GM18907 (cell line): Measurements from ENCODE around the gene CD163.
"Not testable (repeated sequence)": the region's sequence is repeated elsewhere in the genome, so short reads cannot be mapped to it uniquely, and the experiment has no call there.

Experiments
- ATAC-seq: cut with Tn5 transposase; IDR thresholded peaks from one replicate; pipeline ENCODE4 v1.9.1; 2021; ENCODE audit warnings: mild to moderate bottlenecking, moderate library complexity; ENCODE audit not compliant: unreplicated experiment

The CD163 gene

GRCh38 chr12:7451756-7452155 lies 51.8 kb downstream of the CD163 start:
- ATAC-seq: no peak

GRCh38 chr12:7450667-7451066 lies 52.9 kb downstream of the CD163 start:
- ATAC-seq: no peak

GRCh38 chr12:7448099-7448498 lies 55.5 kb downstream of the CD163 start:
- ATAC-seq: no peak

GRCh38 chr12:7444537-7444936 lies 59.0 kb downstream of the CD163 start:
- ATAC-seq: no peak

GRCh38 chr12:7444076-7444475 lies 59.5 kb downstream of the CD163 start, which contains the start of gene CD163L1:
CD163L1 (minus strand) TSS chr12:7444153; CDS start chr12:7444127, 26 bp downstream.
- no peak for ATAC-seq

GRCh38 chr12:7441216-7441615 lies 62.4 kb downstream of the CD163 start:
- no peak for ATAC-seq

GRCh38 chr12:7439579-7440505 lies 63.7 kb downstream of the CD163 start:
- no peak for ATAC-seq

GRCh38 chr12:7438291-7438995 lies 65.1 kb downstream of the CD163 start:
- not testable (repeated sequence) for ATAC-seq

GRCh38 chr12:7437494-7437893 lies 66.1 kb downstream of the CD163 start:
- ATAC-seq: not testable (repeated sequence)

GRCh38 chr12:7434670-7435069 lies 68.9 kb downstream of the CD163 start:
- ATAC-seq: no peak

- no peak for ATAC-seq
These were observed 70.2 kb downstream of the CD163 start for GRCh38 chr12:7433276-7433822.

GRCh38 chr12:7431993-7432685 lies 71.4 kb downstream of the CD163 start:
- no peak for ATAC-seq
